Mesothelial cell of epicardium (in vitro differentiated cells): Measurements from ENCODE around the gene CASK. TPM values are rescaled to one million over a fixed set of nuclear protein-coding genes. Genes with fewer than 3 reads are reported as not detected.

Source experiments
- DNase-seq, 2 experiments: peaks; one replicate each; pipeline ENCODE4 v3.0.0; 2021; ENCODE audit warnings: low spot score in 2 of 2; ENCODE audit not compliant: unreplicated experiment in 2 of 2
- H3K27ac Mint-ChIP-seq: 2 replicates; pipeline ENCODE4 v1.8.0; 2021; ENCODE audit warnings: mixed read lengths
- H3K27me3 Mint-ChIP-seq: 2 replicates; pipeline ENCODE4 v1.8.0; 2021; ENCODE audit warnings: low read depth, mixed read lengths
- H3K36me3 Mint-ChIP-seq: 2 replicates; pipeline ENCODE4 v1.8.0; 2021; ENCODE audit warnings: mixed read lengths
- H3K4me1 Mint-ChIP-seq: 2 replicates; pipeline ENCODE4 v1.8.0; 2021; ENCODE audit warnings: mixed read lengths
- H3K4me3 Mint-ChIP-seq: 2 replicates; pipeline ENCODE4 v1.8.0; 2021; ENCODE audit warnings: mild to moderate bottlenecking, moderate library complexity, mixed read lengths
- H3K9me3 Mint-ChIP-seq: 2 replicates; pipeline ENCODE4 v1.8.0; 2021; ENCODE audit warnings: mixed read lengths
- CTCF ChIP-seq: fragments of 200-600 bp; sonication (generic); IDR thresholded peaks from one replicate; pipeline ENCODE4 v1.5.0; 2021; ENCODE audit warnings: antibody characterized with exemption; ENCODE audit not compliant: unreplicated experiment
- total RNA-seq: library from RNA; stranded (reverse); gene quantifications from 3 replicates; pipeline ENCODE4 v1.2.1, GENCODE V29; 2021

The CASK gene
- total RNA-seq, 1 donor from 2014 or later: 70.3 TPM

DNA sequence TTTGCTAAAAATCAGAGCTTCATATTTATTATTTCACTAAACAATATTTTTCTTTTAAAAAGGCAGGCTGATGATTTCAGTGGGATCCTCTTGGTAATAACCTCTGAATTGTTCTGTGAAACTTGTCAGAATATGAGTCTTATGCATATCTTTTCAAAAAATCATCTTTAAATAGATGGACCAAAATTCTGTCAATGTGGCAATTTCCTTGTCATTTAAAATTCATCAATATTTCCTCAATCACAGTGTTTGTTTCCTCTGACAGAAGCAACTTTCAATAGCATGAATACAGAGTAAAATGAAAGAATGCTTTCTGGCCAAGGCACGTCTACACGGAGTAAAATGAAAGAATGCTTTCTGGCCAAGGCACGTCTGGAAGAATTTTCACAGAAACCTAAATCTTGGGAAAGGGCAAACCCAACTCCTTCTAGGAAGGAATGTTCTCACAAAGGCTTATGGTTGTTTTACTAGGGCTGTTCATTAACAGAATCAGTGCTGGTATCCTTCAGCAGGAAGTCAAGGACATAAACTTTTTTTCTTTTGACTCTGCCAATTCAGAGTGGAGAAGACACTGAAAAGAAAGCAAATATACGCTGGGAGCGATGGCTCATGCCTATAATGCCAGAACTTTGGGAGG is 333.6 kb downstream of the CASK start:
- H3K27ac Mint-ChIP-seq: peak overlapping the region; percentile 34

GRCh38 chrX:41588271-41588670 is 335.1 kb downstream of the CASK start:
- Mint-ChIP-seq H3K36me3 (peaks cover 4% of the 10 kb centered on the region), H3K27ac (no peak overlapping the region), H3K9me3 (peaks cover 7% of the 10 kb centered on the region), H3K4me3 (no peak overlapping the region), H3K27me3 (no peaks in the 10 kb centered on the region), H3K4me1 (no peaks in the 10 kb centered on the region)
- no peak for TF ChIP-seq CTCF
- no peak for DNase-seq

More for the DNA sequence above, 333.6 kb downstream of the CASK start:
- DNase-seq: no peak
- Mint-ChIP-seq H3K9me3 (peaks cover 4% of the 10 kb centered on the region), H3K4me1 (no peaks in the 10 kb centered on the region), H3K27me3 (no peaks in the 10 kb centered on the region), H3K4me3 (no peak overlapping the region), H3K36me3 (peaks cover 4% of the 10 kb centered on the region)
- TF ChIP-seq CTCF: no peak

DNA sequence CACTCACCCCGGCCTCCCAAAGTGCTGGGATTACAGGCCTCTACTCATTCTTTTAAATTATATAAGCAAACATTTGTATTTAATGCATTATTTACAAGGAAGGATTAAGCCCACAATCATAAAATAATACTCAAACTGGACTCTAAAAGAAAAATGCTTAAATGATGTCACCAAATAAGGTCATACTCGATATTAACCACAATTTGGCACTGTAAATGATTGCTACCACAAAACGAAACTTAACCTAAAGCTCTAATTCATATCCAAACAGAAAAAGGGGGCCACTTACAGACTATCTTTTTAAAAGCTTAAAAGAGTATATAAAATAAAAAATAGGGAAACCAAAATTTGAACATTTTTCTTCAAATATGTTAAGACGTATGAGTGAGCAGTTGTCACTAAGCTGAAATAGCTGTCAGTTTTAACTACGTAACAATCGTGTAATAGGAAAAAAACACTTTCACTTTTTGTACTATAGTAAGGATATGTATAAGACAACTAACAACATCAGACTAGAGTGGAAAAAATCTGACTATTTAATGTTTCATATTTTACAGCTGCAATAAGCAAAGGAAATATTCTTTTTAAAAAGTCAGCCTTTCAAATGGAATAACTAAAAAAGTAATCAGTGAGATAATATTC is 342.8 kb downstream of the CASK start:
- DNase-seq: no peak
- no peak for TF ChIP-seq CTCF

GRCh38 chrX:41563876-41564275 is 359.5 kb downstream of the CASK start:
- H3K27ac Mint-ChIP-seq: peak overlapping the region; percentile 64
- TF ChIP-seq CTCF: no peak
- peaks cover 19% of the 10 kb centered on the region for H3K36me3 Mint-ChIP-seq
- H3K9me3 Mint-ChIP-seq: peaks cover 31% of the 10 kb centered on the region
- H3K4me1 Mint-ChIP-seq: peaks cover 20% of the 10 kb centered on the region
- DNase-seq: no peak
- H3K4me3 Mint-ChIP-seq: no peak overlapping the region
- no peaks in the 10 kb centered on the region for H3K27me3 Mint-ChIP-seq

More for the DNA sequence above, 342.8 kb downstream of the CASK start:
- Mint-ChIP-seq H3K27ac (no peak overlapping the region), H3K4me1 (no peaks in the 10 kb centered on the region), H3K9me3 (peaks cover 31% of the 10 kb centered on the region), H3K4me3 (no peak overlapping the region), H3K27me3 (no peaks in the 10 kb centered on the region), H3K36me3 (peaks cover 19% of the 10 kb centered on the region)

DNA sequence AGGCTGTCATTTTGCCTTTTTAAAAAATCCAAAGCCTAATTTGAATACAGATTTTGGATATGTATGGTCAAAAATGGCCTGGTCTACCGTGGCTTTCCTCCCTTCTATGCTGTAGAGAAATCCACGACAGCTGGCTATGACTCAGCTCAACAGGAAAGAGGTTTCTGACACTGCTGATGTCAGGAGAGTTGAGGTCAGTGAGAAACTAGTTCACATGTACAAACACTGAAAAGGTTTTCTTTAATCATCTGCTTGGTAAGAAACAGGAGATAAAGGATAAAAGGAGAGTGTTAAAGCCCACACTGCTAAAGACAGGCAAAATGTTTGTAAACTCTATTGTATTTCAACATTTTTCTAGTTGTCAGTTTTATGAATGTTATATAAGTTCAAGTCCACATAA is 362.3 kb downstream of the CASK start:
- no peak for DNase-seq
- H3K4me3 Mint-ChIP-seq: no peak overlapping the region
- no peaks in the 10 kb centered on the region for H3K27me3 Mint-ChIP-seq
- no peak overlapping the region for H3K27ac Mint-ChIP-seq
- H3K36me3 Mint-ChIP-seq: peaks cover 7% of the 10 kb centered on the region
- no peak for TF ChIP-seq CTCF
- peaks cover 25% of the 10 kb centered on the region for H3K9me3 Mint-ChIP-seq
- H3K4me1 Mint-ChIP-seq: peaks cover 22% of the 10 kb centered on the region
